ENCODE data around the gene DMD. TPM values are rescaled to one million over a fixed set of nuclear protein-coding genes. Genes with fewer than 3 reads are reported as not detected.

DMD gene
- total RNA-seq, 1 donor from 2014 or later = 2.5 TPM

GRCh38 chrX:31516527-31516926 lies 1694.8 kb downstream of the DMD start:
- Histone ChIP-seq H3K4me3 (ENCODE audit: low read depth, low read length) (no peak overlapping the region), H3K27me3 (ENCODE audit: control insufficient read depth, insufficient read depth, low read length) (no peaks in the 10 kb centered on the region), H3K36me3 (ENCODE audit: control insufficient read depth, insufficient read depth, low read length) (no peaks in the 10 kb centered on the region)
- TF ChIP-seq CTCF (IDR thresholded peaks at IDR 0.05; ENCODE audit: insufficient read depth, low read length, poor library complexity, severe bottlenecking) = no peak
- no peak for DNase-seq (ENCODE audit: low read depth)

GRCh38 chrX:31508338-31508737 lies 1703.0 kb downstream of the DMD start:
- no peak overlapping the region for H3K4me3 ChIP-seq (ENCODE audit: low read depth, low read length)
- TF ChIP-seq CTCF (IDR thresholded peaks at IDR 0.05; ENCODE audit: insufficient read depth, low read length, poor library complexity, severe bottlenecking) = no peak
- no peak for DNase-seq (ENCODE audit: low read depth)
- H3K36me3 ChIP-seq (ENCODE audit: control insufficient read depth, insufficient read depth, low read length) = no peaks in the 10 kb centered on the region
- H3K27me3 ChIP-seq (ENCODE audit: control insufficient read depth, insufficient read depth, low read length) = no peaks in the 10 kb centered on the region

GRCh38 chrX:31506928-31507327 lies 1704.4 kb downstream of the DMD start:
- Histone ChIP-seq H3K27me3 (ENCODE audit: control insufficient read depth, insufficient read depth, low read length) (no peaks in the 10 kb centered on the region), H3K4me3 (ENCODE audit: low read depth, low read length) (no peak overlapping the region), H3K36me3 (ENCODE audit: control insufficient read depth, insufficient read depth, low read length) (no peaks in the 10 kb centered on the region)
- no peak for DNase-seq (ENCODE audit: low read depth)
- no peak for TF ChIP-seq CTCF (IDR thresholded peaks at IDR 0.05; ENCODE audit: insufficient read depth, low read length, poor library complexity, severe bottlenecking)

- TF ChIP-seq CTCF (IDR thresholded peaks at IDR 0.05; ENCODE audit: insufficient read depth, low read length, poor library complexity, severe bottlenecking) = no peak
Observed at GRCh38 chrX:31506360-31506759, 1705.0 kb downstream of the DMD start.

GRCh38 chrX:31500921-31501320 lies 1710.4 kb downstream of the DMD start:
- DNase-seq (ENCODE audit: low read depth) = no peak
- TF ChIP-seq CTCF (IDR thresholded peaks at IDR 0.05; ENCODE audit: insufficient read depth, low read length, poor library complexity, severe bottlenecking) = no peak
- Histone ChIP-seq H3K27me3 (ENCODE audit: control insufficient read depth, insufficient read depth, low read length) (no peaks in the 10 kb centered on the region), H3K36me3 (ENCODE audit: control insufficient read depth, insufficient read depth, low read length) (no peaks in the 10 kb centered on the region), H3K4me3 (ENCODE audit: low read depth, low read length) (no peak overlapping the region)

More at GRCh38 chrX:31506360-31506759, 1705.0 kb downstream of the DMD start:
- DNase-seq (ENCODE audit: low read depth) = no peak
- Histone ChIP-seq H3K4me3 (ENCODE audit: low read depth, low read length) (no peak overlapping the region), H3K36me3 (ENCODE audit: control insufficient read depth, insufficient read depth, low read length) (no peaks in the 10 kb centered on the region), H3K27me3 (ENCODE audit: control insufficient read depth, insufficient read depth, low read length) (no peaks in the 10 kb centered on the region)

- H3K4me3 ChIP-seq (ENCODE audit: low read depth, low read length) = no peak overlapping the region
- H3K36me3 ChIP-seq (ENCODE audit: control insufficient read depth, insufficient read depth, low read length) = no peaks in the 10 kb centered on the region
- TF ChIP-seq CTCF (IDR thresholded peaks at IDR 0.05; ENCODE audit: insufficient read depth, low read length, poor library complexity, severe bottlenecking) = no peak
- DNase-seq (ENCODE audit: low read depth) = peak; percentile 43
- no peaks in the 10 kb centered on the region for H3K27me3 ChIP-seq (ENCODE audit: control insufficient read depth, insufficient read depth, low read length)
Observed at GRCh38 chrX:31499109-31499508, 1712.2 kb downstream of the DMD start.

Data from kidney epithelial cell (primary cell).